ELR (cell line): ENCODE measurements around the gene GAL3ST1.

ENCODE experiments used
- DNase-seq: peaks from one replicate; pipeline ENCODE4 v3.0.0-alpha.2; 2015; ENCODE audit warnings: low read depth

Gene GAL3ST1

GRCh38 chr22:30531651-30532608 lies 42.5 kb downstream of the GAL3ST1 start:
- DNase-seq: no peak

GRCh38 chr22:30526656-30527055 lies 47.8 kb downstream of the GAL3ST1 start:
- no peak for DNase-seq

- no peak for DNase-seq
Observed at GRCh38 chr22:30523646-30524489, 50.6 kb downstream of the GAL3ST1 start.

DNA sequence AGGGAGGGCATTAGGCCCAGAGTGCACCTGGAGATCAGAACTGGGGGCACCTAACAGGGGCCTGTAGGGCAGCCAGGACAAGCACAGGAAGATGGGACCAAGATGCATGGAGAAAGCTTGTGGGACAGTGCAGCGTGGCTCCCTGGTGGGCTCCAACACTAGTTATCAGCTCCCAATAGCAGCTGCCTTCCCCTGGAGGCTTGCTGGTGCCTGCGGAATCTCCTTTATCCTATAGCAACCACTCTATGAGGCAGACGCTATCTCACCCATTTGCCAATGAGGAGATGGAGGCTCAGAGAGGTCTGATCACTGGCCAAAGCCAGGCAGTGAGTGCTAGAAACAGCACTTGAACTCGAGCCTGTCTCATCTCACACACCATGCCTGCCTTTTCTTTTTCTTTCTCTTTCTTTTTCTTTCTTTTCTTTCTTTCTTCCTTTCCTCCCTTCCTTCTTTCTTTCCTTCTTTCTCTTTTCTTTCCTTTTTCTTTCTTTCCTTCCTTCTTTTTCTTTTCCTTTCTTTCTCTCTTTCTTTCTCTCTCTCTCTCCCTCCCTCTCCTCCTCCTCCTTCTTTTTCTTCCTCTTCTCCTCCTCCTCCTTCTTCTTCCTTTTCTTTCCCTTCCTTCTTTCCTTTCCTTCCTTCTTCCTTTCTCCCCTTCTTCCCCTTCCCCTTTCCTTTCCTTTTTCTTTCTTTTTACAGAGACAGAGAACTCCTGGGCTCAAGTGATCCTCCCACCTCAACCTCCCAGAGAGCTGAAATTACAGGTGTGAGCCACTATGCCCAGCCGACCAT lies 52.9 kb downstream of the GAL3ST1 start:
- no peak for DNase-seq

DNA sequence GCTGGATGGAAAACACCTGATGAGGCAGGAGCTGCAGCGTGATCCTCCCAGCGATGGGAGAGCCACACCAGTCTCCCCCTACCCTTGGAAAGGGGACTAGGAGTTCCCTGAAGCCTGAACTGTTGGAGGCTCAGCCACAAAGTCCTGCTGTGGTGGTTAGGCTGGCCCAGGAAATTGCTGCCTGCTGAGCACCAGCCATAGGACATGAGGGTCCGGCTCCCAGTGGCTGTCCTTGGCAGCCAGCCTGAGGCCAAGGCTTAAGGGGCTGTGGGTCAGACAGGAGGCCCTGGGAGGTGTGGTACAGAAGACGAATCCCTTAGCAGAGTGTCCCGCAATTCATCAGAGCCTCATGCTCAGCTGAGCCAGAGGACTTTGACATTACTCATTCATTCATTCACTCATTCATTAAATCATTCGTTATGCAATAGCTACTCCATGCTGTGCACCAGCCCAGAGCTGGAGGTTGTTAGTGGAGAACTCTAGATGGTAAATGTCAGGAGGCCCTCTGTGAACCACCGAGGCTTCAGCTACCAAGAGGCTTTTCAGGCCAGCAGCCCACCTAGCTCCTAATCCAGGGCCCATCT lies 54.5 kb downstream of the GAL3ST1 start:
- no peak for DNase-seq

DNA sequence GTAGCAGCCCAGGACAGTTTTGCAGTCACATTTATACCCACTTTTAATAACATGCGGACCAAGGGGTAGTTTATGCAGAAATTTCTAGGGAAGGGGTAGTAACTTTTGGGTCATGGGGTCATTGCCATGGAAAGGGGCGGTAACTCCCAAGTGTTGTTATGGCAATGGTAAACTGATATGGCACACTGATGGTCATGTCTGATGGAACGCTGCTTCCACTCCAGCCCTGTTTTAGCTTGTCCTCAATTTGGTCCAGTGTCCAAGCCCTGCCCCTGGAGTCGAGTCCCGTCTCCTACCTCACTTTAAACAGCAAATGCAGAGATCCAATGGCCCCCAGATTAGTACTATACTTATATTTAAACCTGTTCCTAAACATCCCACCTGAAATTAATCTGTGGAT lies 57.7 kb downstream of the GAL3ST1 start:
- DNase-seq: no peak

GRCh38 chr22:30516273-30516672 lies 58.2 kb downstream of the GAL3ST1 start:
- no peak for DNase-seq

DNA sequence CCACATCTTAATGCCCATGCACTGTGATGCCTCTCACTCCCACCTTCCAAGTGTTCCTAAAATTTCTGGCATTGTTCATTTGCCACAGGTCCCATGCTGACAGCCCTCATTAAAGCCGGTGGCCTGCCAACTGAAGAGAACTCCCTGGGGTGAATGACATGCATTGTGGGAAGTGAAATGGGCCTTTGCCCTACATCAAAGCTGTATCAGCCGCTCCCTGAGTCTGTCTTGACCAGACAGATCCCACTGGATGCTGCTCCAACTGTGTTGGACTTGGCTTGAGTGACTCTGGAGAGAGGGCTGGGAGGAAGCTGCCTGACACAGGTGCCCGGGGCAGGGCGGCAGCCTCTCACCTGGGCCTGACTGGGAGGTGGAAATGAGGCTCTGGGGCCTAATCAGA lies 60.2 kb downstream of the GAL3ST1 start:
- no peak for DNase-seq

GRCh38 chr22:30513462-30513861 lies 61.0 kb downstream of the GAL3ST1 start:
- no peak for DNase-seq

DNA sequence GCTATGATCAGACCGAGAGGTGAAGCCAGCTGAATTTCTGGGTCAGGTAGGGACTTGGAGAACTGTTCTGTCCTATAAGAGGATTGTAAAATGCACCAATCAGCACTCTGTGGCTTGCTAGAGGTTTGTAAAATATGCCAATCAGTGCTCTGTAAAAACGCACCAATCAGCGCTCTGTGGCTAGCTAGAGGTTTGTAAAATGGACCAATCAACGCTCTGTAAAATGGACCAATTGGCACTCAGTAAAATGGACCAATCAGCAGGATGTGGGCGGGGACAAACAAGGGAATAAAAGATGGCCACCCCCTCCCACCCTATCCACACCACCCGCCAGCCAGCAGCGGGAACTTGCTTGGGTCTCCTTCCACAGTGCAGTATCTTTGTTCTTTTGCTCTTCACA lies 62.6 kb downstream of the GAL3ST1 start:
- DNase-seq: no peak

GRCh38 chr22:30511109-30511508 lies 63.4 kb downstream of the GAL3ST1 start:
- no peak for DNase-seq

DNA sequence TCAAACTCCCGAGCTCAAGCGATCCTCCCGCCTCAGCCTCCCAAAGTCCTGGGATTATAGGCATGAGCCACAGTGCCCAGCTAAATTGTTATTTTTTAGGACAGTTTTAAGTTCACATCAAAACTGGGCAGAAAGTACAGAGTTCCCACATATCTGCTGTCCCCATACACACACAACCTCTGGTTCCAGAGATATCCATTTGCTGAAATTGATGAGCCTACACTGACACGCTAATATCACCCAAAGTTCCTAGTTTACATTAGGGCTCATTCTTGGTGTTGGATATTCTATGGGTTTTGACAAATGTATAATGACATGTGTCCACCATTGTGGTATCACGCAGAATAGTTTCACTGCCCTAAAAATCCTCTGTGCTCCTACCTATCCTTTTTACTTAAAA lies 66.2 kb downstream of the GAL3ST1 start:
- DNase-seq: no peak

DNA sequence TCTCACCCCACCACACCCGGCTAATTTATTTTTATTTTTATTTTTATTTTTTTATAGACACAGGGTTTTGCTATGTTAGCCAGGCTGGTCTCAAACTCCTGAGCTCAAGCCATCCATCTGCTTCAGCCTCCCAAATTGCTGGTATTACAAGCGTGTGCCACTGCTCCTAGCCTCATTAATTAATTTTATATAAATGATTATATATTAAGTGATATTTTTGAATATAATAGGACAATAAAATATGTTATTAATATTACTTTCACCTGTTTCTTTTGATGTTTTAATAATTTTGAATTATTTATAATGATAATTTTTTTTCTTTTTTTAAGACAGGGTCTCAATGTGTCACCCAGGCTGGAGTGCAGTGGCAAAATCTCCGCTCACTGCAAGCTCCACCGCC lies 66.8 kb downstream of the GAL3ST1 start:
- DNase-seq: no peak

- DNase-seq: no peak
Observed at GRCh38 chr22:30506507-30506968, 67.9 kb downstream of the GAL3ST1 start.
